ENCODE results near the gene SLC43A2.
A peak's percentile ranks its signal among the peaks of the same experiment; 100 is the strongest.

The SLC43A2 gene

DNA sequence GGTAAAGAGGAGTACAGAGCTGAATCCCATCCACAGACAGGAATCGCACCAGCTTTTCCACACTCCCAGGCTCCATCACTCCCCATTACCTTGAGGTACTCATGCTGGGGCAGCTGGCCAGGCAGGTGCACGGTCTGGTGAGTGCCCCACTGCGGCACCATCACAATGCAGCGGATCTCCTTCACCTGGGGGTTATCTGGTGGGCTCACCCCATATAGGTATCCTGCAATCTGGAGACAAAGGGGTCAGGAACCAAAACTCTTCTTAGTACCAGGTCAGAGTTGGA, 22.9 kb upstream of the SLC43A2 start:
- no peak overlapping the region for H3K4me3 ChIP-seq (ENCODE audit: control insufficient read depth, low read depth, low read length)
- no peak for DNase-seq (ENCODE audit: low read depth)
- TF ChIP-seq, protein P1, sequence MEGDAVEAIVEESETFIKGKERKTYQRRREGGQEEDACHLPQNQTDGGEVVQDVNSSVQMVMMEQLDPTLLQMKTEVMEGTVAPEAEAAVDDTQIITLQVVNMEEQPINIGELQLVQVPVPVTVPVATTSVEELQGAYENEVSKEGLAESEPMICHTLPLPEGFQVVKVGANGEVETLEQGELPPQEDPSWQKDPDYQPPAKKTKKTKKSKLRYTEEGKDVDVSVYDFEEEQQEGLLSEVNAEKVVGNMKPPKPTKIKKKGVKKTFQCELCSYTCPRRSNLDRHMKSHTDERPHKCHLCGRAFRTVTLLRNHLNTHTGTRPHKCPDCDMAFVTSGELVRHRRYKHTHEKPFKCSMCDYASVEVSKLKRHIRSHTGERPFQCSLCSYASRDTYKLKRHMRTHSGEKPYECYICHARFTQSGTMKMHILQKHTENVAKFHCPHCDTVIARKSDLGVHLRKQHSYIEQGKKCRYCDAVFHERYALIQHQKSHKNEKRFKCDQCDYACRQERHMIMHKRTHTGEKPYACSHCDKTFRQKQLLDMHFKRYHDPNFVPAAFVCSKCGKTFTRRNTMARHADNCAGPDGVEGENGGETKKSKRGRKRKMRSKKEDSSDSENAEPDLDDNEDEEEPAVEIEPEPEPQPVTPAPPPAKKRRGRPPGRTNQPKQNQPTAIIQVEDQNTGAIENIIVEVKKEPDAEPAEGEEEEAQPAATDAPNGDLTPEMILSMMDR (conservative IDR thresholded peaks at IDR 0.05; ENCODE audit: control insufficient read depth, insufficient read depth, low read depth, low read length): no peak

GRCh38 chr17:1650731-1651558, 22.3 kb upstream of the SLC43A2 start:
- no peak overlapping the region for H3K4me3 ChIP-seq (ENCODE audit: control insufficient read depth, low read depth, low read length)
- TF ChIP-seq, protein P1 (conservative IDR thresholded peaks at IDR 0.05; ENCODE audit: control insufficient read depth, insufficient read depth, low read depth, low read length): no peak
- no peak for DNase-seq (ENCODE audit: low read depth)

- H3K4me3 ChIP-seq (ENCODE audit: control insufficient read depth, low read depth, low read length): peak within 1 kb of the TSS; percentile 46
- peak; percentile 62 for DNase-seq (ENCODE audit: low read depth)
- TF ChIP-seq, protein P1 (conservative IDR thresholded peaks at IDR 0.05; ENCODE audit: control insufficient read depth, insufficient read depth, low read depth, low read length): no peak
Measured at GRCh38 chr17:1649844-1650501, 21.3 kb upstream of the SLC43A2 start, which contains the start of gene RILP. RILP (minus strand) TSS chr17:1649866; CDS start chr17:1649804, 62 bp downstream.

- DNase-seq (ENCODE audit: low read depth): peak; percentile 94
- peak overlapping the region; percentile 42 for H3K4me3 ChIP-seq (ENCODE audit: control insufficient read depth, low read depth, low read length)
- TF ChIP-seq, protein P1 (conservative IDR thresholded peaks at IDR 0.05; ENCODE audit: control insufficient read depth, insufficient read depth, low read depth, low read length): peak; percentile 71
Measured at GRCh38 chr17:1648963-1649843, 20.6 kb upstream of the SLC43A2 start.

DNA sequence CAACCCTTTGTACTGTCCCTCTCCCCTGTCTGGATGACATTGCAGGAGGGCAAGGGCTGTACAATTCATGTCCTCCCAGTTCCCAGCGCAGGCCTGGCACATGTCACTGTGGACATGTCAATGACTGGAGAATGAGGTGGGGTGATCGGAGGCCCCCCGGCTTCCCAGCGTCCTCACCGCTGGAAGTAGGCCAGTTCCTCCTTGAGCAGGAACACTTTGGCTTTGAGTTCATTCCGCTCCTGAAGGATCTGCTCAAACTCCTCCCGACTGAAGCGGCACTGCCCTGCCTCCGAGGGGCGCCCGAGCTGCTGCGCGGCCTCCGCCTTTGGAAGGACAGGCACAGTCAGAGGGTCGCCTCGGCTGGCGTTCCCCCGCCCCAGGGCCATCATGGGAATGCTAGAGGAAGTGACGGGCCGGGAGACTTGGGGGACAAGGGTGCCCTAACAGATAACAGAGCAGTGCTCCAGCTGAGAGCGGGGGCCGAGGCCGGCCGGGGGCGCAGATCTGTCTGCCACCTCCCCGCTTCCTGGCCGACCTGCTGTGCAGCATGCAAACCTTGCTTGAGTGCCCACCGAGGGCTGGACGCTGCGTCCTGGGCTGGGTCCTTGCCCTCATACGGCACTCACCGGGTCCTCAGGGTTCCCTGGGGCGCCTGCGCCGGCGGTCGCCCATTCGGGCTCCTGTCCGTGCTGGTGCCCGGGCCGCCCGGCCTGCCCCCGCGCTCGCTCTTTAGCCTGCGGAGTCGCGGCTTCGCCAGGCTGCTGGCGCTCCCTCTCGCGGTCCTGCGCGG, 19.7 kb upstream of the SLC43A2 start:
- TF ChIP-seq, protein P1 (conservative IDR thresholded peaks at IDR 0.05; ENCODE audit: control insufficient read depth, insufficient read depth, low read depth, low read length): peak; percentile 12
- H3K4me3 ChIP-seq (ENCODE audit: control insufficient read depth, low read depth, low read length): peak overlapping the region; percentile 46
- no peak for DNase-seq (ENCODE audit: low read depth)

- no peak for DNase-seq (ENCODE audit: low read depth)
- TF ChIP-seq, protein P1 (conservative IDR thresholded peaks at IDR 0.05; ENCODE audit: control insufficient read depth, insufficient read depth, low read depth, low read length): no peak
- no peak overlapping the region for H3K4me3 ChIP-seq (ENCODE audit: control insufficient read depth, low read depth, low read length)
Measured at GRCh38 chr17:1647802-1648171, 19.2 kb upstream of the SLC43A2 start.

Data from fibroblast of mammary gland (primary cell).